Stimulated activated CD8-positive, alpha-beta memory T cell treated with anti-CD3 and anti-CD28 coated beads, Interleukin-7, amount 100 ng/mL, for 4 hours (primary cell): ENCODE results near the gene PFKFB4.

Experiments
- DNase-seq, 2 donors: peaks; one replicate each; pipeline ENCODE4 v3.0.0-alpha.2; 2020; ENCODE audit warnings: low read depth in 2 of 2

Gene PFKFB4

GRCh38 chr3:48556796-48557626 is at the start of gene PFKFB4:
TSS of gene PFKFB4 (minus strand) at chr3:48556803. CDS start at chr3:48556777, 26 bp downstream.
- peak; percentile 98 to 99 for DNase-seq

- DNase-seq = no peak
Measured at GRCh38 chr3:48601622-48601994, 45.0 kb upstream of the PFKFB4 start.

- DNase-seq = no peak
Measured at GRCh38 chr3:48600711-48601621, 44.4 kb upstream of the PFKFB4 start.

GRCh38 chr3:48599509-48600285 is 43.1 kb upstream of the PFKFB4 start:
- no peak for DNase-seq

- DNase-seq = no peak
Measured at GRCh38 chr3:48599077-48599501, 42.5 kb upstream of the PFKFB4 start.

GRCh38 chr3:48598323-48599076 is 41.9 kb upstream of the PFKFB4 start:
- no peak for DNase-seq

GRCh38 chr3:48597408-48597800 is 40.8 kb upstream of the PFKFB4 start:
- no peak for DNase-seq

GRCh38 chr3:48596676-48597407 is 40.2 kb upstream of the PFKFB4 start:
- no peak for DNase-seq

- DNase-seq = no peak
Measured at GRCh38 chr3:48596157-48596556, 39.6 kb upstream of the PFKFB4 start.

- DNase-seq = no peak
Measured at GRCh38 chr3:48595526-48596121, 39.0 kb upstream of the PFKFB4 start.

GRCh38 chr3:48595075-48595525 is 38.5 kb upstream of the PFKFB4 start, which contains the start of gene COL7A1:
TSS of gene COL7A1 (minus strand) at chr3:48595329. CDS start at chr3:48595159, 170 bp downstream.
- DNase-seq = no peak

- no peak for DNase-seq
Measured at GRCh38 chr3:48594417-48595049, 37.9 kb upstream of the PFKFB4 start.

- DNase-seq = no peak
Measured at GRCh38 chr3:48593337-48593736, 36.7 kb upstream of the PFKFB4 start.

- no peak for DNase-seq
Measured at GRCh38 chr3:48592519-48593087, 36.0 kb upstream of the PFKFB4 start.

- no peak for DNase-seq
Measured at GRCh38 chr3:48591886-48592518, 35.4 kb upstream of the PFKFB4 start.

- DNase-seq = no peak
Measured at GRCh38 chr3:48591436-48591835, 34.8 kb upstream of the PFKFB4 start.

GRCh38 chr3:48588230-48588629 is 31.6 kb upstream of the PFKFB4 start:
- no peak for DNase-seq

GRCh38 chr3:48587686-48588085 is 31.1 kb upstream of the PFKFB4 start:
- no peak for DNase-seq

- no peak for DNase-seq
Measured at GRCh38 chr3:48585411-48585810, 28.8 kb upstream of the PFKFB4 start.
